Motor neuron (in vitro differentiated cells): ENCODE measurements around the gene SST. TPM values are rescaled to one million over a fixed set of nuclear protein-coding genes. Genes with fewer than 3 reads are reported as not detected.

Source experiments
- ATAC-seq, 8 experiments: fragments of 200-7000 bp; cut with Tn5 transposase; replicated peaks in 6 of 8; 2 replicates each; pipeline ENCODE4 v1.8.0; 2021; ENCODE audit warnings: mild to moderate bottlenecking in 8 of 8, moderate library complexity in 8 of 8
- H3K27ac ChIP-seq, 2 donors: fragments of 250-450 bp; sonication (Bioruptor Pico); 2 replicates each; pipeline ENCODE4 v1.9.0; 2021; ENCODE audit warnings: antibody characterized with exemption in 2 of 2, mild to moderate bottlenecking in 2 of 2, moderate library complexity in 1 of 2
- H3K4me1 ChIP-seq, 2 donors: fragments of 250-450 bp; sonication (Bioruptor Pico); replicated peaks in 1 of 2; 2 replicates each; pipeline ENCODE4 v1.6.1; 2021; ENCODE audit warnings: antibody characterized with exemption in 2 of 2, mild to moderate bottlenecking in 2 of 2, moderate library complexity in 1 of 2
- H3K4me3 ChIP-seq, 5 donors: fragments of 250-450 bp; sonication (Bioruptor Pico); 2 replicates each; pipeline ENCODE4 v1.9.0; 2021; ENCODE audit warnings: antibody characterized with exemption in 5 of 5, mild to moderate bottlenecking in 5 of 5, moderate library complexity in 4 of 5
- WGBS, 10 experiments: fragments of 450-650 bp; shearing (Covaris generic); methylation state at CpG; one replicate each; pipeline ENCODE4 v1.0.0; 2022; 5-methylcytosine and 5-hydroxymethylcytosine counted together
- in situ Hi-C, 9 experiments: fragments of 400-800 bp; cut with MboI; loops; one replicate each; pipeline ENCODE4 v1.15.0; 2021; ENCODE audit warnings: low sequenced_read_pairs in 9 of 9, low pct_unique_long_range_greater_than_20kb in 2 of 9; ENCODE audit not compliant: unreplicated experiment in 9 of 9
- total RNA-seq, 8 experiments: library from RNA; unstranded; fragments of 300-600 nt; gene quantifications; 2 replicates each; pipeline versions ENCODE4 v1.2.3 to v1.2.4, GENCODE V29; 2022

SST gene
- total RNA-seq, 8 experiments from 2014 or later = 3.6 to 21.2 (median 17.4) TPM; not detected in 3

DNA sequence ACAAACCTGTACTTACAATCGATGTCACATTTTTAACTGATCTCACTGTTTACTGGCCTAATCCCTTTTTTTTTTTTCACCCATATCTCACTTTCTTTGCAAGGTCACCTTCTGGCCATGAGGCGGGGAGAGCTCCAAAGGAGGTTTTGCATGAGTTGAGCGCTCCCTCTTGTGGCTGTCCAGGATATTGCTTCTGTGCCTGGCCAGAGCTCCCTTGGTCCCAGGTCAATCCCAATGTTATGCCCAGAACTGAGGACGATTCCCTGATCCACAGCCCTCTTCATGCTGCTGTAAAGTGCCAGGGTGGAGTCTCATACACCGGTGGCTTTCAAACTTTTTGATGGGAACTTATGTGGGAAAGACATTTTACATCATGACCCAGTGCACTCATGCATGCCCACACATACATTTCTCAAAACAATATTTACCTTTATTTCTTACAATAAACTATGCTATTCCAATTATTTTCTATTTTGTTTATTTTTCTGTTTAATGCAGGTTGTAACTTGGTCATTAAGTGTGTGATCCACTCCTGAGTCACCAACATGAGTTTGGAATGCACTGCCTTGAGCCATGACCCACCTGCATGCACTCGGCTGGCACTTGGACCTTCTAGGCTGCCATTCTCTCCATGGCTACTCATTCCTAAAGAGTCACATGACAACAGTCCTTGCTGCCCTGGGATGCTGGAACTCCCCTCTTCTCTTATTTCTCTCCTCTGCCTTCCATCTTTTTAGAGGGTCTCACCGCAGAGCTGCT is 9.6 kb upstream of the SST start:
- 0 to 50% (median 25%) methylated on average over 1 to 6 of the region's 7 CpGs for WGBS, 10 experiments
- peak; percentile 75 to 93 (median 84) for ATAC-seq
- in situ Hi-C loops = loop anchor here (5.0 to 25.0 kb wide), 9 partner anchors 55 to 818 kb away; no protein-coding TSS in a partner anchor
- H3K4me1 ChIP-seq = peaks cover 0 to 3% of the 10 kb centered on the region in 2 donors
- H3K27ac ChIP-seq = no peak overlapping the region
- H3K4me3 ChIP-seq = no peak overlapping the region

DNA sequence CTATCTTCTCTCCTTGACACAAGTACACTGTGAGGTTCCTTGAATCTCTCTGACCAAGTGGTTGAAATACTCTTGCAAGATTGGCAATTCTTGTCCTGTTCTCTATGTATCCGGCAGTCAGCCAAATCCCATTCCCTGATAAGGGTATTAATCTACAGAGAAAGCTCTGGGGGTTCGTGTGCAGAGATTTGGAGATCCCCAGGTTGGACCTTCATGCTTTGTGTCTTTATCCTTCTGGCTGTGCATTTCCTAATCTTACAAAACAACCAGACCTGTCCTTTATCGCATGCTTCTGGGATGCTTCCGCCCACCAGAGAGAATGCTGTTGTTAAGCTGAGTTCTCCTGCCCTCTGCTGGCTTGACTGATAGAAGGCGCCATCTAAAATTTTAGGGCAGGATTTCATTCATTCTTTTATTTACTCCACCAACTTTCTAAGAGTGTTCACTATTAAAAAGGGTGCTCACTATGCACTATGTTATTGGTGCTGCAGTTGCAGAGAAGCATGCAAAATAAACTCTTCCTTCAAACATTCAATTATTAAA is 8.6 kb upstream of the SST start:
- H3K4me1 ChIP-seq = peaks cover 0 to 3% of the 10 kb centered on the region in 2 donors
- no peak overlapping the region for H3K4me3 ChIP-seq
- ATAC-seq = peak in 7 of 8 experiments; percentile 39 to 70 (median 50)
- 0 to 59% (median 29%) methylated on average over 1 to 5 of the region's 5 CpGs; no CpG with 5 or more reads in 1 of the 10 experiments for WGBS, 10 experiments
- in situ Hi-C loops = loop anchor here in 8 of 9 experiments (5.0 to 25.0 kb wide), 8 partner anchors 54 to 816 kb away; no protein-coding TSS in a partner anchor
- H3K27ac ChIP-seq = no peak overlapping the region

DNA sequence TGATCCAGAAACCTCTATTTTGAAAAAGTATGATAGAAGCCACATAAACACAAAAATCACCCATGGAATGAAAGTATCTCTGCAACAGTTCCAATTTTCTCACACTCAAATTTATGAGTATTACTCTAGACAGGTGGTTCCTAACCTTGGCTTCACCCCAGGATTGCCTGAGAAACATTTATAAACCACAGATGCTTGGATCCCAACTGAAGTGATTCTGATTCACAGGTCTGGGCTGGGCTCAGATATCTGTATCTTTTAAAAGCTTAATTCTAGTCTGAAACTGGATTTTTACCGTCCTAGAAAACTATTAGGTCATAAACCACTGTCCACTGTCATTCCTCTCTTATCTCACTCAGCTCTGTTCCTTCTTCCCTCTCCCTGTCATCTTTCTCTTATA is 7.4 kb upstream of the SST start:
- 0 to 100% (median 56%) methylated on average over 1 of the region's 1 CpG; no CpG with 5 or more reads in 1 of the 10 experiments for WGBS, 10 experiments
- no peak overlapping the region for H3K4me3 ChIP-seq
- H3K4me1 ChIP-seq = peaks cover 0 to 3% of the 10 kb centered on the region in 2 donors
- H3K27ac ChIP-seq = no peak overlapping the region
- in situ Hi-C loops = loop anchor here in 8 of 9 experiments (5.0 to 25.0 kb wide), 8 partner anchors 53 to 815 kb away; no protein-coding TSS in a partner anchor
- ATAC-seq = no peak

DNA sequence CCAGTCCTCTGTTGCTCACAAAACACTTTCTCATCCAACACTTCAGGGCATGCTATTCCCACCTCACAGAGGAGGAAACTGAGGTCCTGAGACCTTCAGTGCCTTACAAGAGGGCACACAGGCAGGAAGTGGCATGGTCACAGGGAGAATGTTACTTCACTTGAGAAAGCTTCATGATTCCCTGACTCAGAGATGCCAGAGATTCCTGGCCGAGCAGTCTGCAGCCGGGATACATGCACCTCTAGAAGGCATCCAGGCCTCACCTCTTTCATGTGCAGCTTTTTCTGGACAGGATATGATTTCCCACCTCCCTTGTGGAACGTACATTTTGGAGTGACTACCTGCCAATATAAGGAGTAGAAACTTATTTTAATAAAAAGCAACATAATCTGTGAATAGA is 2.8 kb upstream of the SST start:
- Histone ChIP-seq H3K4me1 (peaks cover 0 to 6% of the 10 kb centered on the region in 2 donors), H3K27ac (no peak overlapping the region), H3K4me3 (no peak overlapping the region)
- ATAC-seq = no peak
- in situ Hi-C loops = loop anchor here in 2 of 9 experiments (10.0 kb wide), 3 partner anchors 48 to 458 kb away; no protein-coding TSS in a partner anchor
- 0 to 40% (median 10%) methylated on average over 1 to 2 of the region's 3 CpGs; no CpG with 5 or more reads in 7 of the 10 experiments for WGBS, 10 experiments

DNA sequence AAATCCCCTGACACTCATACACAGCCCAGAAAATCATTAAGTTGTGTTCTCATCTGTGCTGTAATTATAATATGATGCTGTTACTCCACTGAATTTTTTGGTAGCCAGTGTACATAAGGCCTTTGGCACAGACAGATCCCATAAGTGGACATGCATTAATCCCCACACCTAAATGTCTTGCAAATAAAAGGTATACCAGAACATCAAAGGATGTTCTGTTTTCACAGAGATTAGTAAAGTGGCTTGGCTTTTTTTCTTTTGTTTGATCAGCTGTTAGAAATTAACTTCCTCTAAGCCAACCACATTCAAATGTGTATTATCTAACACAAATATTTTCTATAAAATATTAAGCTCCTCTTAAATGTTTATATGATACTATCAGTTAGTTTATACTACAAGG is 2.7 kb downstream of the SST start:
- Histone ChIP-seq H3K4me1 (peaks cover 0 to 6% of the 10 kb centered on the region in 2 donors), H3K4me3 (no peak overlapping the region), H3K27ac (no peak overlapping the region)
- no peak for ATAC-seq
- in situ Hi-C loops = no loop called here

DNA sequence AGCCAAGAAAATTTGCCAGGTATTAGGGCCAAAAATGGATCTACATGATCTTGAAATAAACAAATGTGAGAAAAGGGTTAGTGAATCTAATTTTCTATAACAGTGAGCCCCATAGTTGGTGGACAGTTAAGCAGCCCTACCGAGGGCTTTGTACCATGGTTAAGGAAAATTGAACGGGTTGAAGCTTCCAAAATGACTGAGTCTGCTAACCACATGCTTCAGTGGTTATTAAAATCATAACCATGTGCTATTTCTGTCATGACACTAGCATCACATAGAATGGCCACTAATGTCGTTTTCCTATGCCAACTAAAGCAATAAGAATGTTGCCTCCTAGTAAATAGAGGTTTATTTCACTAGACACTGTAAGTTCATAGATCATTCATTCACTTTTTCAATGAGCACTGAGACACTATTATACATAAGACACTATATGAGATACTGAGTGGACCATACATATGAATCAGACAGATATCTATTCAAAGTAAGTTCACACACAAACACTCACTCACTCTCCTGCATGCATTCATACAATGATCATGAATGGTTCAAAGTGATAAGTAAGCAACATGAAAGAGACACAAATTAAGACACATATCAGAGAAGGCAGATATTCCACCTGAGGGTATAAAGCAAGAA is 4.3 kb downstream of the SST start:
- ATAC-seq = no peak
- WGBS, 10 experiments = 0 to 72% (median 61%) methylated on average over 1 to 3 of the region's 3 CpGs; no CpG with 5 or more reads in 4 of the 10 experiments
- Histone ChIP-seq H3K27ac (no peak overlapping the region), H3K4me1 (peaks cover 0 to 6% of the 10 kb centered on the region in 2 donors), H3K4me3 (no peak overlapping the region)
- in situ Hi-C loops = no loop called here

DNA sequence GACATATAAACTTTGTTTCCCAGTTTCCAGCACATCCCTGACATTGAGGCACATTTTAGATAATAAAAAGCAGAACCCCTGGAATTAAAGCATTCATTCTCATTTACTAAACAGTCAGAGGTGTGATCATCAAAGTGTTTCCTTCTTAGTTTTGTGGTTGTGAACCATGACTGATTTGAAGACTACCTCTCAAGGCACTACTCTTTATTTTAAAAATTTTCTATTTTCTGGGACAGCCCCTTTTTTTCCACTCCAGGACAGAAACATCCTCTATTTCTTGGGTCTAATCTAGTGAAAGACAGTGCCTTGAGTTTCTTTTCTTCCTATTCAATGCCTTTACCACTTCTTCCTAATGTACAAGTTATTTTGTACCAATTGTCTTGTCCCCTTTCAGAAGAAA is 5.2 kb downstream of the SST start:
- no peak for ATAC-seq
- H3K4me3 ChIP-seq = no peak overlapping the region
- no peak overlapping the region for H3K27ac ChIP-seq
- in situ Hi-C loops = no loop called here
- peaks cover 0 to 3% of the 10 kb centered on the region in 2 donors for H3K4me1 ChIP-seq

DNA sequence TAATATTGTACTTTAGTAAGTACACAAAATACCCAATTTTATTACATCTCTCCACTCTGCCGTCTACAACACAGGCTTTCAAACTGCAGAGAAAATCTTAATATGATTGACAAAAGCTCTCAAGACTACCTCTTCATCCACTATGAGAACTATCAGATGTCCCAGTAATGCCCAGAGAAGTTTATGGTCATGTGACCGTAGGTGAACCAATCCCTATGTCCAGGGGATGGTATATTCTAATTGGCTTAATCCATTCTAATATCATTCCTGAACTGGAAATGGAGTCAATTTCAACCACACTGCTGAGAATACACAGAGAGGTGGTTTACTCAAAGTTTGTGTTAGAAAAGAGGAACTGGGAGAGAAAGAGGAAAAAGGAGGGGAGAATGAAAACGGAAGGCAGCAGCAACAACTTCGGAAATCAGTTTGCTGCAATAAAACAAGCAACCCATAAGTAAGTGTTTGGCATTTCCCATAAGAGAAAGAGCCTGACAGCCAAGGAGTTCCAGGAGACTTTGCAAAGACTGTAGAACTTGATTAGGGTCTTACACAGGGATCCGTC is 7.3 kb downstream of the SST start:
- in situ Hi-C loops = no loop called here
- no peak for ATAC-seq
- WGBS, 10 experiments = 53 to 100% (median 82%) methylated on average over 2 to 5 of the region's 5 CpGs
- Histone ChIP-seq H3K4me1 (no peaks in the 10 kb centered on the region), H3K4me3 (no peak overlapping the region), H3K27ac (no peak overlapping the region)

DNA sequence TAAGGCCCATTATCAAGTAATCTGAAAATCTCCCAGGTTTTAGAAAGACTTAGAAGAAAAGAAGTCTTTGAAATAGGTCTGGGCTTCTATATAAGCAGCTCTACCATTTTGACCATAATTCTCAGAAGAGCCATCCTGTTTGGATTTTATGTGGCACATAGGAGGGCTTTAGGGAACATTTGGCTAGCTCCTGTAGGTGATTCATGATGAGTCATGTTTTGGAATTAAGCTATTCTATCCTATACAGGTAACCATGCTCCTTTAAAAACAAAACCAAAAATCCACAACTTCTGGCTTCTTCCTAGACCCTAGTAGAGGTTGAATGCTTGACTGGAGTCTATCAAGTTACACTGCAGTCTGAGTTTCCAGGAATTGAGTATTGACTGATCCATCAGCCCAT is 8.9 kb downstream of the SST start:
- no peak for ATAC-seq

DNA sequence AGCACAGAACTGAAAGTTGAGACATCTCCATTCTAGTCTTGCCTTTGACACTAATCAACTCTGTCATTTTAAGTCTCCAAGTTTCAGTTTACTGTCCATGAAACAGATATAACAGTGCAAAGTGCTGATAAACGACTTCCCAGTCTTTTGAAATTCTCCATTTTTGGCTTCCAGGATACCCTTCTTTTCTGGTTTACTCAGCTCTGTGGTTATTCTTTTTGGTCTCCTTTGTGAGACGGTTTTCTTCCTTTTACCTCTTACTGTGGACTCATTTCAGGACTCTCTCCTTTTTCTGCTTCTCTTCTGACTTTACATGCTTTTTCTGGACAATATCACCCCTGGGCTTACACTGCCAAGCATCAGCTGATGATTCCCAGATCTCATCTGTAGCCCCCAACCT is 18.9 kb downstream of the SST start:
- Histone ChIP-seq H3K27ac (no peak overlapping the region), H3K4me1 (no peaks in the 10 kb centered on the region), H3K4me3 (no peak overlapping the region)
- in situ Hi-C loops = no loop called here
- no peak for ATAC-seq
- WGBS, 10 experiments = 0 to 88% (median 50%) methylated on average over 1 to 2 of the region's 2 CpGs

More for the DNA sequence above, 8.9 kb downstream of the SST start:
- Histone ChIP-seq H3K27ac (no peak overlapping the region), H3K4me3 (no peak overlapping the region), H3K4me1 (no peaks in the 10 kb centered on the region)
- in situ Hi-C loops = no loop called here

DNA sequence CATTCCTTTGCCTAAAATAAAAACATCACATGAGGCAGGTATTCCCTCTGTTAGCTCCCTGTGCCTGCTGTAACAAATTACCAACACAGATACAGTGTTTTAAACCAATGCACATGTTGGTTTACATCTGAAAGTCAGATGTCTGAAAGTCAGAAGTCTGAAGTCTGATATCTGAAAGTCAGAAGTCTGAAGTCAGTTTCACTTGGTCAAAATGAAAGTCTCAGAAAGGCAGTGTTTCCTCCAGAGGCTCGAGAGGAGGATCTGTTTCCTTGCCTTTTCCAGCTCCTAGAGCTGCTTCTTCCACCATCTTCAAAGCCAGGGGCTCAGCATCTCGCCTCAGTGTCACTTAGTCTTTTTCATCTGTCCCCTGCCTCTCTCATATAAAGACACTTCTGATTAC is 22.0 kb downstream of the SST start:
- H3K27ac ChIP-seq = no peak overlapping the region
- WGBS, 10 experiments = 0 to 58% (median 20%) methylated on average over 1 to 2 of the region's 2 CpGs; no CpG with 5 or more reads in 3 of the 10 experiments
- ATAC-seq = no peak
- no peaks in the 10 kb centered on the region for H3K4me1 ChIP-seq
- in situ Hi-C loops = no loop called here
- no peak overlapping the region for H3K4me3 ChIP-seq

DNA sequence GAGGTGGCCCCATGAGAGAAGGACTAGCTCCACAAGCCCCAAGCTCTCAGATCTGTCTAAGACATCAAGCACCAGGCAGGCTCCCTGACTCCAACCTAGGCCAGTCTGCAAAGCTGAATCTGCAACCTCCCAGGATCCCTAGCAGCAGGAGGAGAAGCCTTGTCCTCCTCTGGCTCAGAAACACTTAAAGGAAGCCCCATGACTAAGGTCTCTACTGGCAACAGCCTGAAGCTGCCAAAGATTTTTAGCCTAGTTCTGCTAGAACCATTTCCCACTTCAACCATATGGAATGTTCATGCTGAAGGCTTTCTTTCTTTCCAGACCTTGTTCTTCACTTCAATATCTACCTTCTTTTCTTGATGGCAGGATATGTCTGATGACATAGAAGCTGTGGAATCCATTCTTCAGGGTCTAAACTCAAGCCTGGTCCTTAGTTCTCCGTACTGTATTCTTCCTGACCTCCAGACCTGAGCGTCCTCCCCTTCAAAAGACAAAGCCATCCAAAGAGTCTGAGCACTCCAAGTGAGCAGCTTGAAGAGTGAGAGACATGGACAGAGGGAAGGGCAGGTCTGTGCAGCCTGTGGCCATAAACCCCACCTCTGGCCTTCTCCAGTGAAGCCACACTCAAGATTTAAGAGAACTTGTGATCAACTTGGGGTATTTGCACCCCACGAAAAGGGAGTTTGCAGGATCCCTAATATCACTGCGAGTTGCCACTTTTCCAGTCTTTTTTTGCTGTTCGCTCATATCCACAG is 23.1 kb downstream of the SST start:
- in situ Hi-C loops = no loop called here
- 0 to 100% (median 50%) methylated on average over 1 to 5 of the region's 5 CpGs; no CpG with 5 or more reads in 2 of the 10 experiments for WGBS, 10 experiments
- H3K27ac ChIP-seq = no peak overlapping the region
- no peaks in the 10 kb centered on the region for H3K4me1 ChIP-seq
- no peak overlapping the region for H3K4me3 ChIP-seq
- no peak for ATAC-seq
